ENCODE measurements around the gene NOM1.
"Not testable (repeated sequence)": the region's sequence is repeated elsewhere in the genome, so short reads cannot be mapped to it uniquely, and the experiment has no call there.

NOM1 gene

DNA sequence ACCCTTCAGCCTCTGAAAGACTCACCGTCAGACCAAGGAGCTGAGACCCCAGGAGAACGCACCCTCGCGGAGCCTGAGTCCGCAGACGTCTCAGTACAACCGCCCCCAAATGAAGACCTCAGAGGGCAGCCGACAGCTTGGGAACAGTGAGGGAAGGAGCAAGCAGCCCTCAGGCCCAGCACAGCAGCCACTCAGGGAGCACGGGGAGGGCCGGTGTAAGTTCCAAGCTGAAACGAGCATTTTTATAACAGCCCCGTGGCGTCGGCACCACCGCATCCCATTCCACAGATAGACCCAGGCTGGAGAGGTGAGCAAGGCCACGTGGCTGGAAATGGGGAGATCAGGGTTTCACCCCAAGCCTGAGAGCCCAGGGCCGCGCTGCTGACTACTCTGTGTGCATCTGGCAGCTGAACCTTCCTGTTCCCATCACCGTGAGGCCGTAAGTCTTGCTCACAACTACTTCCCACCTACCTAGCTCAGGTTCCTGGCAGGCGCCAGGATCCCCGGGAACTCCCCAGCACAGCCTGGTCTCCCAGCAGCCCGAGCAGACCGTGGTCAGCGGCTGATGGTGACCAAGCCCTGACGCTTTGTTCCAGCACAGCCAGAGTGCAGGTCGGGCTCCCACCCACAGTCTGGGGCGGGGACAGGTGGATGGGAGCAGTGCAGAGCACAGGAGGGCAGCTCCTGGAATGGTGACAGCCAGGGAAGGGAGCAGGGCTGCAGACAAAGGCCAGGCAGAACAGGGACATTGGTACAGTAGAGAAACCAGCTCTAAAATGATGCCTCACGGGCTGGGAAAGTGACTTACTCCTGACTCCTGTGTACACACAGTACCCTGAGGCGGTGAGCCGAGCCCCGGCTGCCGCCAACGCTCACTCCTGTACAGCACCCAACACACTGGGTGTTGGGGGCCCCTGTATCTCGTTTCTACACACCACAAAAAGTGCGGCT is 6.1 kb upstream of the NOM1 start:
- no peak overlapping the region for H3K9ac ChIP-seq (ENCODE audit: low read depth, low read length)
- no peaks in the 10 kb centered on the region for H3K9me3 ChIP-seq (replicated peaks; ENCODE audit: low read length)
- H3K4me1 ChIP-seq (ENCODE audit: control insufficient read depth, insufficient read depth, low read length), result no peaks in the 10 kb centered on the region
- H3K27me3 ChIP-seq (ENCODE audit: control insufficient read depth, insufficient read depth, low read length), result peaks cover 26% of the 10 kb centered on the region
- H3K4me3 ChIP-seq (ENCODE audit: low read length), result no peak overlapping the region
- H3K36me3 ChIP-seq (ENCODE audit: insufficient read depth, low read length), result no peaks in the 10 kb centered on the region
- no peak overlapping the region for H3K4me2 ChIP-seq (ENCODE audit: low read length)

- no peak overlapping the region for H3K4me3 ChIP-seq (ENCODE audit: low read length)
- peaks cover 26% of the 10 kb centered on the region for H3K27me3 ChIP-seq (ENCODE audit: control insufficient read depth, insufficient read depth, low read length)
- no peaks in the 10 kb centered on the region for H3K4me1 ChIP-seq (ENCODE audit: control insufficient read depth, insufficient read depth, low read length)
- no peaks in the 10 kb centered on the region for H3K9me3 ChIP-seq (replicated peaks; ENCODE audit: low read length)
- H3K36me3 ChIP-seq (ENCODE audit: insufficient read depth, low read length), result no peaks in the 10 kb centered on the region
- no peak overlapping the region for H3K9ac ChIP-seq (ENCODE audit: low read depth, low read length)
- H3K4me2 ChIP-seq (ENCODE audit: low read length), result no peak overlapping the region
Observed at GRCh38 chr7:156944876-156945275, 4.6 kb upstream of the NOM1 start.

- Histone ChIP-seq H3K27me3 (ENCODE audit: control insufficient read depth, insufficient read depth, low read length) (peaks cover 26% of the 10 kb centered on the region), H3K4me2 (ENCODE audit: low read length) (no peak overlapping the region), H3K36me3 (ENCODE audit: insufficient read depth, low read length) (peaks cover 4% of the 10 kb centered on the region), H3K9me3 (replicated peaks; ENCODE audit: low read length) (no peaks in the 10 kb centered on the region), H3K9ac (ENCODE audit: low read depth, low read length) (no peak overlapping the region), H3K4me3 (ENCODE audit: low read length) (no peak overlapping the region), H3K4me1 (ENCODE audit: control insufficient read depth, insufficient read depth, low read length) (peaks cover 7% of the 10 kb centered on the region)
Observed at GRCh38 chr7:156947120-156947843, 2.2 kb upstream of the NOM1 start.

- peak overlapping the region; percentile 100 for H3K4me3 ChIP-seq (ENCODE audit: low read length)
- H3K9ac ChIP-seq (ENCODE audit: low read depth, low read length), result no peak overlapping the region
- no peaks in the 10 kb centered on the region for H3K9me3 ChIP-seq (replicated peaks; ENCODE audit: low read length)
- peak overlapping the region; percentile 78 for H3K4me2 ChIP-seq (ENCODE audit: low read length)
- H3K36me3 ChIP-seq (ENCODE audit: insufficient read depth, low read length), result peaks cover 14% of the 10 kb centered on the region
- peaks cover 11% of the 10 kb centered on the region for H3K4me1 ChIP-seq (ENCODE audit: control insufficient read depth, insufficient read depth, low read length)
- H3K27me3 ChIP-seq (ENCODE audit: control insufficient read depth, insufficient read depth, low read length), result peaks cover 19% of the 10 kb centered on the region
Observed at GRCh38 chr7:156948361-156948760, 1.2 kb upstream of the NOM1 start.

GRCh38 chr7:156950381-156950858 is 908 bp downstream of the NOM1 start:
- Histone ChIP-seq H3K36me3 (ENCODE audit: insufficient read depth, low read length) (peaks cover 33% of the 10 kb centered on the region), H3K9me3 (replicated peaks; ENCODE audit: low read length) (no peaks in the 10 kb centered on the region), H3K4me1 (ENCODE audit: control insufficient read depth, insufficient read depth, low read length) (peaks cover 11% of the 10 kb centered on the region), H3K4me2 (ENCODE audit: low read length) (peak overlapping the region; percentile 78), H3K9ac (ENCODE audit: low read depth, low read length) (peak overlapping the region; percentile 96), H3K4me3 (ENCODE audit: low read length) (peak overlapping the region; percentile 100), H3K27me3 (ENCODE audit: control insufficient read depth, insufficient read depth, low read length) (peaks cover 4% of the 10 kb centered on the region)

GRCh38 chr7:156953215-156953614 is 3.7 kb downstream of the NOM1 start:
- Histone ChIP-seq H3K36me3 (ENCODE audit: insufficient read depth, low read length) (peaks cover 53% of the 10 kb centered on the region), H3K4me1 (ENCODE audit: control insufficient read depth, insufficient read depth, low read length) (peaks cover 11% of the 10 kb centered on the region)
- H3K4me3 ChIP-seq (ENCODE audit: low read length); H3K9ac ChIP-seq (ENCODE audit: low read depth, low read length); H3K9me3 ChIP-seq (replicated peaks; ENCODE audit: low read length); H3K27me3 ChIP-seq (ENCODE audit: control insufficient read depth, insufficient read depth, low read length); H3K4me2 ChIP-seq (ENCODE audit: low read length): not testable (repeated sequence)

DNA sequence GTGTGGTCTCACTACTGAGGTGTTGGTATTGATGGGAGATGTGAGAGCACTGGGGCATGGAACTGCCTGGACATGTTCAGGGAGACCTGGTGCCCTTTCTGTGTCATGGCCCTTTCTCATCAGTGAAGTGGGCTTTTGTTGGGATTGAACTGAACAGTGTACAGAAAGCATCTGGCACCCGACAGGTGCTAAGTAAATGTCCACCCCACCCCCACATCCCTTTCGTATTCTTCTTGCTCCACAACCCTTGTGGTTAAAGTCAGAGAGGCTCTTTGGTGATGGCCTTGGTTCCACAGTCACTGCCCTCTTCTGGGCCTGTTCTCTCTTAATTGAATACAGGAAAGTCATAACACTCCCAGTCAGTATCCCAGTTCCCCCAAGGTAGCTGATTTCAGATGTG is 5.4 kb downstream of the NOM1 start:
- Histone ChIP-seq H3K36me3 (ENCODE audit: insufficient read depth, low read length) (peaks cover 66% of the 10 kb centered on the region), H3K4me1 (ENCODE audit: control insufficient read depth, insufficient read depth, low read length) (peaks cover 11% of the 10 kb centered on the region), H3K9ac (ENCODE audit: low read depth, low read length) (no peak overlapping the region), H3K4me3 (ENCODE audit: low read length) (no peak overlapping the region), H3K27me3 (ENCODE audit: control insufficient read depth, insufficient read depth, low read length) (no peaks in the 10 kb centered on the region), H3K9me3 (replicated peaks; ENCODE audit: low read length) (no peaks in the 10 kb centered on the region), H3K4me2 (ENCODE audit: low read length) (no peak overlapping the region)

DNA sequence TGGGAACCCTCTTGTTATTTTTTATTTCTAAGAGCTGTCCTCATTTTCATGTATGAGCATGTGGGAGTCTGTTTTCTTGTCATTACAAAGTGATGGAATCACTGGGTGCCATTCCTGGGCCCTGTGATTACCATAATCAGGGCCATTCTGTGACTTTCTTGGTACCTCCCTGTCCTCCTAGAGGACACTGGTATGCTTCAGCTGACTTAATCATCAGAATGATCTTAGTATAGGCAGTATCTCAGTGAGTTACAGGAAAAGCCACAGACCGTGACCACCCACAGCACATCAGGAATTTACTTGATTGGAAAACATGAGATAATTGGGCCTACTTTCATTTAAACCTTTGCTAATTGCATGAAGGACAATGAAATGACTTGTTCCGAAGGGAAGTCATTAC is 7.2 kb downstream of the NOM1 start:
- Histone ChIP-seq H3K4me2 (ENCODE audit: low read length) (no peak overlapping the region), H3K9me3 (replicated peaks; ENCODE audit: low read length) (no peaks in the 10 kb centered on the region), H3K27me3 (ENCODE audit: control insufficient read depth, insufficient read depth, low read length) (no peaks in the 10 kb centered on the region), H3K9ac (ENCODE audit: low read depth, low read length) (no peak overlapping the region), H3K4me1 (ENCODE audit: control insufficient read depth, insufficient read depth, low read length) (peaks cover 10% of the 10 kb centered on the region), H3K4me3 (ENCODE audit: low read length) (no peak overlapping the region), H3K36me3 (ENCODE audit: insufficient read depth, low read length) (peaks cover 84% of the 10 kb centered on the region)

- Histone ChIP-seq H3K27me3 (ENCODE audit: control insufficient read depth, insufficient read depth, low read length) (no peaks in the 10 kb centered on the region), H3K4me2 (ENCODE audit: low read length) (no peak overlapping the region), H3K4me1 (ENCODE audit: control insufficient read depth, insufficient read depth, low read length) (no peaks in the 10 kb centered on the region)
Observed at GRCh38 chr7:156962145-156962544, 12.6 kb downstream of the NOM1 start.

DNA sequence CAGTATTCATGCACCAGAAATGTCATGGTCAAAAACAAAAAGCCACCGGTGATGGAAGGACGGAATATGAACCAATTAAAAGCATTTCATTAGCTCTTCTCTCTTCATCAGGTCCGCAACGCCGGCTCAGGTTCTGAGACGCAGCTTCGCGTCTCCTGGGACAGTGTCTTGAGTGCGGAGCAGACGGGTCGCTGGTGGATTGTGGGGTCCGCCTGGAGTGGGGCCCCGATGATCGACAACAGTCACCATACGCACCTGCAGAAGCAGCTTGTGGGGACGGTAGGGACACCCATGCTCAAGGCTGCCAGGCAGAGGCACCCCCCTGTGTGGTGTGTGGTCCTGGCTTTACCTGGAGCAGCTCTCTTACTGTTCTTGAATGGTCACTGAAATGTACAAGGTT is 13.4 kb downstream of the NOM1 start:
- H3K9me3 ChIP-seq (replicated peaks; ENCODE audit: low read length), result no peaks in the 10 kb centered on the region
- no peak overlapping the region for H3K9ac ChIP-seq (ENCODE audit: low read depth, low read length)
- H3K4me2 ChIP-seq (ENCODE audit: low read length), result no peak overlapping the region
- H3K27me3 ChIP-seq (ENCODE audit: control insufficient read depth, insufficient read depth, low read length), result no peaks in the 10 kb centered on the region
- no peaks in the 10 kb centered on the region for H3K4me1 ChIP-seq (ENCODE audit: control insufficient read depth, insufficient read depth, low read length)
- H3K36me3 ChIP-seq (ENCODE audit: insufficient read depth, low read length), result peaks cover 91% of the 10 kb centered on the region
- no peak overlapping the region for H3K4me3 ChIP-seq (ENCODE audit: low read length)

More at GRCh38 chr7:156962145-156962544, 12.6 kb downstream of the NOM1 start:
- Histone ChIP-seq H3K36me3 (ENCODE audit: insufficient read depth, low read length) (peaks cover 90% of the 10 kb centered on the region), H3K9me3 (replicated peaks; ENCODE audit: low read length) (no peaks in the 10 kb centered on the region), H3K4me3 (ENCODE audit: low read length) (no peak overlapping the region), H3K9ac (ENCODE audit: low read depth, low read length) (no peak overlapping the region)

DNA sequence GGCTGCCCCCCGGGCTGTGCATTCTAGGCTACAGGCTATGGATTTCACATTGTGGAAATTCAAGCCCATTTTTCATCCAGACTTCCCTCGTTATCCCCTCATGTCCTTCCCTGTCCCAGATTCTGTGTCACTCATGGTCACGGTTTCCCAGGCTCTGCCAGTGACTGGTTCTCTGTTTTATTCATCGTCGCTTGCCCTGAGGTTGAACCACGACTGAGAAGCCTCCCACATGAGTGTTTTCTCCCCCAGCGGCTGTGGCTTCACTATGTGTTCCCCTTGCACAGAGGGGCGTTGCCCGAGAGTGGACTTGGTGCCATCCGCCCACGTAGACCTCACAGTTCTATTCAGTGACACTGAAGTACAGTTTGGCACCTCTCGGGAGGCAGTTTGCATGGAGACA is 14.0 kb downstream of the NOM1 start:
- H3K4me2 ChIP-seq (ENCODE audit: low read length), result no peak overlapping the region
- no peaks in the 10 kb centered on the region for H3K4me1 ChIP-seq (ENCODE audit: control insufficient read depth, insufficient read depth, low read length)
- H3K36me3 ChIP-seq (ENCODE audit: insufficient read depth, low read length), result peaks cover 91% of the 10 kb centered on the region
- no peaks in the 10 kb centered on the region for H3K27me3 ChIP-seq (ENCODE audit: control insufficient read depth, insufficient read depth, low read length)
- H3K9me3 ChIP-seq (replicated peaks; ENCODE audit: low read length), result no peaks in the 10 kb centered on the region
- no peak overlapping the region for H3K4me3 ChIP-seq (ENCODE audit: low read length)
- no peak overlapping the region for H3K9ac ChIP-seq (ENCODE audit: low read depth, low read length)

Data from skeletal muscle satellite cell (primary cell).